GM12874 (cell line): ENCODE measurements around the gene IGLL5.

Source experiments
- TF ChIP-seq, protein P1 (sequence below): IDR thresholded peaks from 2 replicates; pipeline ENCODE4 v1.5.1; 2011; ENCODE audit warnings: low read depth, mild to moderate bottlenecking, control low read depth, low read length, moderate library complexity; ENCODE audit not compliant: insufficient read depth

Gene IGLL5

DNA sequence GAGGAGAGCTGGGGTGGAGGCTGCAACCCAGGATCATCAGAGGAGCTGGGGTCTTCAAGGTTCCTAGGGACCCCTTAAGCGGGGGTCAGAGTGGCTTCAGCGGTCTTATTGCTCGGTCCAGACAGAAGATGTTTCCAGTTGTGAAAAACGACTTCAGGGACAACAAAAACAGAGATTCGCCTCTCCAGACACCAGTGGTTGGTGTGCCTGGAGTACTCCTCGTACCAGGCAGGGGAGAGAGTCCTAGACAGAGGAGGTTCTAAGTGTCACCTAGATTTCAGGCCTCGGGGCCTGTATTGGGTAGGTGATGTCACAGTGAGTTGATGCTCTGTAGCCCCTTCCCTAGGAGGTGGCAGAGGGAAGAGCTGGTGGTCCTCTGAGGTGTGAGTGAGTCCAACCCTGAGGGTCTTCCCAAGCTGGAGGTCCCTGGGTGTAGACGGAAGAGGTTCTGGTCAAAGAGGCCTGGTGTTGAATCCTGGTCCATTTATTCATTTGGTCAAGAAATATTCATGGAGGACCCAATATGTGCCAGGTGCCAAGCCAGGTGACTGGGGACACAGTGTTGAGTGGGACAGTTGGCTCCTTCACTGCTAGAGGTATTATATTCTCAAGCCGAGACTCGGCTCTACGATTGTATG, 4.4 kb upstream of the IGLL5 start:
- TF ChIP-seq, protein P1, sequence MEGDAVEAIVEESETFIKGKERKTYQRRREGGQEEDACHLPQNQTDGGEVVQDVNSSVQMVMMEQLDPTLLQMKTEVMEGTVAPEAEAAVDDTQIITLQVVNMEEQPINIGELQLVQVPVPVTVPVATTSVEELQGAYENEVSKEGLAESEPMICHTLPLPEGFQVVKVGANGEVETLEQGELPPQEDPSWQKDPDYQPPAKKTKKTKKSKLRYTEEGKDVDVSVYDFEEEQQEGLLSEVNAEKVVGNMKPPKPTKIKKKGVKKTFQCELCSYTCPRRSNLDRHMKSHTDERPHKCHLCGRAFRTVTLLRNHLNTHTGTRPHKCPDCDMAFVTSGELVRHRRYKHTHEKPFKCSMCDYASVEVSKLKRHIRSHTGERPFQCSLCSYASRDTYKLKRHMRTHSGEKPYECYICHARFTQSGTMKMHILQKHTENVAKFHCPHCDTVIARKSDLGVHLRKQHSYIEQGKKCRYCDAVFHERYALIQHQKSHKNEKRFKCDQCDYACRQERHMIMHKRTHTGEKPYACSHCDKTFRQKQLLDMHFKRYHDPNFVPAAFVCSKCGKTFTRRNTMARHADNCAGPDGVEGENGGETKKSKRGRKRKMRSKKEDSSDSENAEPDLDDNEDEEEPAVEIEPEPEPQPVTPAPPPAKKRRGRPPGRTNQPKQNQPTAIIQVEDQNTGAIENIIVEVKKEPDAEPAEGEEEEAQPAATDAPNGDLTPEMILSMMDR: no peak

DNA sequence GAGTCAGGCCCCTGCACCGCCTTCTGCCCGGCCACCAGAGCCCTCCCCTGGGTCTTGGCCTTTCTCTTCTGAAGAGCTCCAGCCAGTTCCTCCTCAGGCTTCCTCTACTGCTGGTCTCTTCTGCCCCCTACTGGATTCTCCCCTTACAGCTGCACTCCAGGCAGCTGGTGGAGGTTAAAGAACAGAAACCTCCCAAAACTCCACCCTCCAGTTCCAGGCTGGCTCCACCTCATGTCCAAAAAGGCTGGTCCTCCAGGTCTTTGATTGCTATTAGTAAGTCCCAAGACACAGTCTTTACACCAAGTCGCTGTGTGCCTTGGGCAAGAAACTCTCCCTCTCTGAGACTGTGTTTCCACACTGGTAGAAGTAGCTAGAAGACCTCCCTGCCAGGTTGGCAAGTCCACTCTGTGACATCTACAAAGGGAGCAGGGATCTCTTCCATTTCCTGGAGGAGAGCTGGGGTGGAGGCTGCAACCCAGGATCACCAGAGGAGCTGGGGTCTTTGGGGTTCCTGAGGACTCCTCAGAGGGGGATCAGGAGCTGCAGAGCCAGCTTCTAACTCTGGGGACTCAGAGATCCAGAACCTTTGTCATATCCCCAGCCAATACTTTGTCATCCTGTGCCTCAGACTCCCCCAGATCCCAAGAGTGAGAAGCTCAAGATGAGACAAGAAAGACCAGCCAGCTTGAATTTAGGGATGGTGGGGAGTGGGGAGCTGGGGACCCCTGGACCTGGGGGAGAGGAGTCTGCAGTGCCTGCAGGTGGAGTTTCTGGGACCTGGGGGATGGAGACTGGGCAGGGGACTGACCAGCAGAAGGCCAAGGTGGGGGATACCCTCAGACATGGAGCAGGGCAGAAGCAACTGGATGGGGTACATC, 3.4 kb upstream of the IGLL5 start:
- TF ChIP-seq, protein P1: peak; percentile 72

DNA sequence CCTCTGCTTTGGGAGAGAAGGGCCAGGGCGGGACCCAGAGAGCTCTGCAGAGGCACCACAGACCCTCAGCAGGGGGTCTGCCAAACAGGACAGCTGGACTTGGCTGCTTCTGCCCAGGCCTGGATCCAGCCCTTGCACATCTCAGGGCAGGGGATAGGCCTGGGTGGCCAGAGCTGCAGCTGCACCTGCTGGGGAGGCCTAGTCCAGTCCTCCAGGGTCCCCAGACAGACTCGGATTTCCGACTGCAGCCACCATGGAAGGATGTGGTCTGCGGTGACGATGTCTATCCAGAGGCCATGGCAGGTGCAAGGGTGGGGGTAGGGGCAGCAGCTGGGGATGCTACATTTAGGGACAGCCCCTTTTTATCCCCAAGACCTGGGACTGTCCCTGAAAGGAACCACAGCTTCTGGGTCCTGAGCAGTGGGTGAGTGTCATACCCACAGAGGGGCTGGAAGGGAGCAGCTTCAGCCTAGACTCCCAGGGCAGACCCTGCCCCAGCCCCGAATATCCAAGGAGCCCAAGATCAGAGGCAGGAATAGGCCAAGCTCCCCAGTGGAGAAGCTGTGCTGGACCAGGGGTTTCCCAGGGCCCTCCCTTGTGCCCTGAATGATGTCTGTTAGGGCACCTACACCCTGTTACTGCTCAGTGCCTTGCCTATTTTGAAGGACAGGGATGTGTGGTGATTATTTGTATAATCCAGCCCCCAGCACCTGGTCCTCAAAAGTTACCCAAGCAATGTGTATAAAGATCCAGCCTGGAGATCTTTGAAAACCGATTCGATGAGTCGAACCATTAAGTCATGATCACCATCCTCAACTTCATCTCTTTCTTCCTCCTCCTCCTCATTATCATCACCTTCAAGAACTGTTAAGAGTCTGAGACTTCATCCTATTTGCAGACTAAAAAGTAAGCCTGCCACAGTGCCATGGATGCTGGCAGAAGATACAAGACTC, 2.5 kb upstream of the IGLL5 start:
- TF ChIP-seq, protein P1: no peak

DNA sequence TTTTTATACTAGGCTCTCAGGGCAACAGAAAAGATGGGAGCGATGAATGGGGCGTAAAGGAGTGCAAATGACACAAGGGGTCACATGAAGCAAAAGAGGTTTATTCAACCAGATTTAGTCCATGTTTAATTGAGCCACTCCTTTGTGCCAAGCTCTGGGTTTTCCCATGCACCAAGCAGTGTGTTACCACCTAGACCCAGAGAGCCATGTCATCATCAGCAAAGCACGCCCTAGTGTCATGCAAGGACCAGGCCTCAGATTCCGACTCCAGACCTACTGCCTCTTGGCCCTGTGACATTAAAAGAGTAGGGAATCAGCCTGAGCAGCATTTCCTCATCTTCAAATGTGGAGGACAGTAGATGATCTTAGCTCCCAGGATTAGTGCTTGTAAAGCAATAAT, 1.1 kb upstream of the IGLL5 start:
- TF ChIP-seq, protein P1: no peak

DNA sequence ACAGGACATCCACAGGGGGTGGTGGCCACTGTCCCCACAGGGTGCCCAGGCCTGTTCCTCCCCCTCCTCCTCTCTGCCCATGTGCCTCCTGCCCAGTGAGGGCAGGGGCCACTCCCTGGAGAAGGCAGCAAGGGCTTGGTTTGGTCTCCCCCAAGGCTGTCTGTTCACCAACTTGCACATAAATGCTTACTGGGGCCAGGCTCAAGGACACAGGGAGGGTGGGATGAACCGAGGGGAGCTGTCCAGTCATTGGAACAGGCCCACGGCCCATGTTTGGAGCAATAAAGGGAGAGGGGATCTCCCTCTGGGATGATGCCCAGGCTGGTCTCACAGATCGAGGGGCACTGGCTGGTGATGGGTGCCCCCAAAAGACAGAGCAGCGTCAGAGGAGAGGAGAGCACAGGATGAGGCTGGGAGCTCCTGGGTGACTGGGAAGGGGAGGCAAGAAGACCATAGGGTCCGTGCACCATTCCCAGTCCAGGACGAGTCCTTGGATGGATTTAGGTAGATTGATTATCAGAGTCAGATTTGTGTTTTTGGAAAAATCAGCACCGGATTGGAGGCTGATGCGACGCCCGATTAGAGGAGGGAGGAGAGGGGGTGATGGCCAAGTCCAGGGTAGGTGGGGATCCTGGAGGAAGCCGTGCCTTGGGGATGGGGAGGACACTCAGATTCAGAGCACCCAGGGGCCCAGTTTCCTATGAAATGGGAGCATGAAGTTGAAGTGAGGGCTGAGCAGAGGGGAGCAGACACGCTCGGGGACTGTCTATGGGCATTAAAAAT, 1.1 kb downstream of the IGLL5 start:
- TF ChIP-seq, protein P1: no peak

DNA sequence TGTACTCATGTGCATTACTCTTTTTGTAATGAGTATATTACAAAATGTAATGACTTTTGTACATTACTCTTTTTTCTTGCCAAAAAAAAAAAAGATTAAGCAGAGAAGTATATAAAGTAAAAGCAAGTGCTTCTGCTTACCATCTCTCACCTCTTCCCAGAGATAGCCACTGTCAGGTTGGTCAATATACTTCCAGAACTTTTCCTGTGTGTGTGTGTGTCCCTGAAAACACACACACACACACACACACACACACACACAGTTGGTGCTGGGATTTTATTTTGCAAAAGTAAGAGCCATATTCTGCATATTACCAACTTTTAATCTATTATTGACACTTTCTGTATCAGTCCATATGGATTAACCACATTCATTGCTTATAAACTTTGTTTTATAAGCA, 2.5 kb downstream of the IGLL5 start:
- TF ChIP-seq, protein P1: no peak
